AG09319 (cell line): ENCODE results near the gene RAET1G.

Experiments
- DNase-seq: peaks from one replicate; pipeline ENCODE4 v3.0.0-alpha.2; 2010; ENCODE audit warnings: low read depth; ENCODE audit errors: extremely low read depth
- TF ChIP-seq, protein P1 (sequence below): IDR thresholded peaks from 2 replicates; pipeline ENCODE4 v1.5.1; 2011; ENCODE audit warnings: low read depth, mild to moderate bottlenecking, inconsistent platforms, low read length, moderate library complexity

RAET1G gene

DNA sequence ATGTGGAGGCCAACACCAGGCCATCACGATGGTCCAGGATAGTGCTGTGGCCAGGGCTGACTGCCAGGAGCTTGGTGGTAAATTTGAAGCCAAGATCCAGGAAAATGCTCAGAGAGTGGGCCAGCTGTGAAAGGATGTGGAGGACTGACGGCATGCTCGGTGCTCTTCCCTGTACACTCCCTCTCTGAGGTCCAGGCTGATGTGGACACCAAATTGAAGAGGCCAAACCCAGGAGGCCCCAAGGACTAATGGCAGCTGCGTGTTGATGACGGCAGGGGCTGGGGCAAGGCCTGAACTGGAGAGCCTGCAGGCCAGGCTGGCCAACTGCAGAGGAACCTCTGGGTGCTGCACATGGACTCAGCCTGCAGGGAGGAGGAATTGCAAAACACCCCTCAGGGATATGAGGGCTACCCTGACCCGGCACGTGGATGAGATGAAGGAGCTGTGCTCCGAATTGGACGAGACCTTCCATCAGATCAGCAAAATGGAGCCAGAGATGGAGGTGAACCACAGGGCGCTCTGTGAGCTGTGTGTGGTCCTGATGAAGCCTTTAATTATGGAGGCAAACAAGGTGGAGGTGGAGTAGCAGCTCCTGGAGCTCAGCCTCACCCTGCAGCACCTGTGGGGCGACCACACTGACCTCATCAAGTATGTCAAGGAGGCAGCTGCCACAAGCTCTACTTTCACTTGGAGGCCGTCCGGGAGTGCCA, 18.1 kb downstream of the RAET1G start:
- no peak for DNase-seq
- TF ChIP-seq, protein P1, sequence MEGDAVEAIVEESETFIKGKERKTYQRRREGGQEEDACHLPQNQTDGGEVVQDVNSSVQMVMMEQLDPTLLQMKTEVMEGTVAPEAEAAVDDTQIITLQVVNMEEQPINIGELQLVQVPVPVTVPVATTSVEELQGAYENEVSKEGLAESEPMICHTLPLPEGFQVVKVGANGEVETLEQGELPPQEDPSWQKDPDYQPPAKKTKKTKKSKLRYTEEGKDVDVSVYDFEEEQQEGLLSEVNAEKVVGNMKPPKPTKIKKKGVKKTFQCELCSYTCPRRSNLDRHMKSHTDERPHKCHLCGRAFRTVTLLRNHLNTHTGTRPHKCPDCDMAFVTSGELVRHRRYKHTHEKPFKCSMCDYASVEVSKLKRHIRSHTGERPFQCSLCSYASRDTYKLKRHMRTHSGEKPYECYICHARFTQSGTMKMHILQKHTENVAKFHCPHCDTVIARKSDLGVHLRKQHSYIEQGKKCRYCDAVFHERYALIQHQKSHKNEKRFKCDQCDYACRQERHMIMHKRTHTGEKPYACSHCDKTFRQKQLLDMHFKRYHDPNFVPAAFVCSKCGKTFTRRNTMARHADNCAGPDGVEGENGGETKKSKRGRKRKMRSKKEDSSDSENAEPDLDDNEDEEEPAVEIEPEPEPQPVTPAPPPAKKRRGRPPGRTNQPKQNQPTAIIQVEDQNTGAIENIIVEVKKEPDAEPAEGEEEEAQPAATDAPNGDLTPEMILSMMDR: no peak

- no peak for DNase-seq
- TF ChIP-seq, protein P1: no peak
These were observed 18.8 kb downstream of the RAET1G start for GRCh38 chr6:149903938-149904611.

GRCh38 chr6:149901444-149902140, 21.3 kb downstream of the RAET1G start:
- no peak for DNase-seq
- TF ChIP-seq, protein P1: no peak

DNA sequence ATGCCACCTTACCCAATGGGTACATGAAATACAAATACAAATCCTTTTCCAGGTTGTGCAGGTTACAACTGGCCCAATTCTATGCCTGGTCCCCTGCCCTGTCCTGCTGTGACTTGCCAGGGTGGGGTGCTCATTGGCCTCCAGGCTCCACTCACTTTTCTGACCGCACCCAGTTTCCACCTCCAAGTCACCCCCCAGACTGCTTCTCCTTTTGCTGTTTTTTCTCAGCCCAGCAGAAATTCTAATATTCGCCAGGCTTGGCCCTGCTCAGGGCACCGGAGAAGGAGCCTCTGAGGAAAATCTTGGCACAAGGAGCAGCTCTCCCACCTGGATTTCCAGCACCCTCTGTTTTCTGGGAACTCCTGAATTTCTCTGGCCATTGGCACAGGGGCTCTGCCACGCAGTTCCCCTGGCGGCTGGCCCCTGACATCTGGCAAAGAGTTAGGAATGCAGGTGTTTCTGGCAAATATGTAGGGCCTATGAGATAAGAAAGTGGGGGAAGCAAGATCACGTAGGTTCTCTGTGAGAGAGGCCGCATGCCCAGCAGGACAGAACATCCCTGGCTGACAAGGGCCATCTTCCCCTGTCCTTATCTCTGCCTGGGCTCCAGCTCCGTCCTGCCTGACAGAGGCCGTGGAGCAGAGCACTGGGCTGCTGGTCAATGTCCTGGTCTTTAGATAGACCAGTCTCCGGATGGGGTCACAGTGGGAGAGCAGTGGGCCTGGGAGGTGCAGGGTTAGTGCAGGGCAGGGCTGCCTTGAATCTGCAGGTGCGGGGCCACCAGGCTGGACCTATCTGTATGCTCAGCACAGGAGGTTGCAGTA, 22.1 kb downstream of the RAET1G start:
- DNase-seq: no peak
- TF ChIP-seq, protein P1: no peak

DNA sequence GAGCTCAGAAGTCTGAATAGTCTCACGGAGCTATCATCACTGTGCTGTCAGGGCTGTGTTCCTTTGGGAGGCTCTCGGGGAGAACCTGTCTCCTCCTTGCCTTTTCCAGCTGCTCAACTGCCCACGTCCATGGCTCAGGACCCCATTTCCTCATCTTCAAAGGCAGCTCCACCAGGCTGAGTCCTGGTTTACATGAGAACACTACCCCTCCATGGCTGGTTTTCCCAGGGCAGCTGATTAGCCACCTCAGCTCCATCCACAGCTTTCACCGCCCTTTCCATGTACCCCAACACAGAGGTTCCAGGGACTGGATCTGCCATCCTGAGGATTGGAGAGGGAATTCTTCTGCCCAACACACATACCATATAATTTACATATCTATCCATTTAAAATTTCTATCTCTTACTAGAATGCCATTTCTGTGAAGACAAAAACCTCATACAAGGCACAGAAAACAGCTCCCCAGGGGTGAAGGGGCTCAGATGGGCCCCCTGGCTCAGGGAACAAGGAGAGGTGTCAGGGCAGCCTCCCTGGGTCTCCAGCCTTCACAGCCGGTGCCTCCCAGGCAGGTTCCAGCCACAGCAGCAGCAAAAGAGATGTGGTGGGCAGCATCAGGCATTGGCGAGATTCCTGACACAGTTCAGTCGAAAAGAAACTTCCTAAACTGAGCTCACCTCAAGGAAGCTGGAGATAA, 22.8 kb downstream of the RAET1G start:
- TF ChIP-seq, protein P1: no peak
- DNase-seq: no peak

- TF ChIP-seq, protein P1: no peak
These were observed 23.4 kb downstream of the RAET1G start for GRCh38 chr6:149899486-149899885.

More at GRCh38 chr6:149899486-149899885, 23.4 kb downstream of the RAET1G start:
- DNase-seq: no peak
